Glomerular endothelial cell (primary cell): ENCODE data around the gene ZNF236. TPM values are rescaled to one million over a fixed set of nuclear protein-coding genes. Genes with fewer than 3 reads are reported as not detected.
"Not testable (repeated sequence)": the region's sequence is repeated elsewhere in the genome, so short reads cannot be mapped to it uniquely, and the experiment has no call there.

Experiments
- DNase-seq: peaks from one replicate; pipeline ENCODE4 v3.0.0-alpha.2; 2011; ENCODE audit warnings: low read depth, low spot score; ENCODE audit errors: extremely low read depth
- total RNA-seq: library from RNA; depleted of rRNA; stranded (reverse); fragments of >200 nt; gene quantifications from 2 replicates; pipeline ENCODE4 v1.2.3, GENCODE V29; 2015

ZNF236 gene
- total RNA-seq, 1 donor from 2014 or later: 8.8 TPM

DNA sequence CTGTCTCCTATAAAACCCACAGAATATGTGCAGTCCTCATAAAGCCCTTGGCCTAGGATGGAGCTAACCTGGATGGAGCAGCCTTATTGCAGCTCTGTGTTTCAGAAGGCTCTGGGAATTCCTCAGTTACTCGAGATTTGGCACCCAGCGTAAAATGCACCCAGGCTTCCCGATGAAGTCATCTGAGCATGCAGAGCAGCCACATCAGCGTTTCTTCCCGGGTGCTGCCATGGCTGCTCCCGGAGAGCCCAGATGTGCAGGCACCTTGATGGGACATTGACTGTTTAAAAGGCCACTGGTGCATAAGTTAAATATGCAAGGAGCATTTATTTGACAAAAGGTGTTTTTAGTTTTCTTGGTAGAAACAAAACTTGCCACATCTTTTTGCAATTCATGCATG, 195.0 kb downstream of the ZNF236 start:
- no peak for DNase-seq

- DNase-seq: not testable (repeated sequence)
Measured at GRCh38 chr18:77018650-77019049, 196.3 kb downstream of the ZNF236 start.

- DNase-seq: no peak
Measured at GRCh38 chr18:77019641-77020040, 197.3 kb downstream of the ZNF236 start.
